HG03460 (cell line): ENCODE results near the gene LGR6.
A peak's percentile ranks its signal among the peaks of the same experiment; 100 is the strongest.

Experiments used
- ATAC-seq: cut with Tn5 transposase; IDR thresholded peaks from one replicate; pipeline ENCODE4 v1.9.1; 2021; ENCODE audit not compliant: unreplicated experiment

LGR6 gene

DNA sequence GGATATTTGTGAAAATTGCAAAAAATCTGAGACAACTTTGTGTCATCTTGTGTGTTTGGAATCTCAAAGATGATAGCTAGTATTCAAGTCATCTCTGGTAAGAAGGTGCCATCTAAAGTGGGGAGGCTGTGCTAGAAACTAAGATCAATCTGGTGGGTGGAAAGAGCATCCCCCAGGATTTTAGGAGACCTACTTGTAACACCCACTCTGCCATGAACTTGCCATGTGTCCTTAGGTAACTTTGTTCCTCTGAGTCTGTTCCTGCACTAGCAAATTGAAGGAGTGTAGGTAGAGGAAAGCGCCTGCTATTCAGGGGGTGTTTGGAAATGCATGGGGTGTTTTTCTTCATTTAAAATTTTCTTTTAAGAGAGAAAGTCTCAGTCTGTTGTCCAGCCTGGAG, 24.4 kb downstream of the LGR6 start:
- no peak for ATAC-seq

DNA sequence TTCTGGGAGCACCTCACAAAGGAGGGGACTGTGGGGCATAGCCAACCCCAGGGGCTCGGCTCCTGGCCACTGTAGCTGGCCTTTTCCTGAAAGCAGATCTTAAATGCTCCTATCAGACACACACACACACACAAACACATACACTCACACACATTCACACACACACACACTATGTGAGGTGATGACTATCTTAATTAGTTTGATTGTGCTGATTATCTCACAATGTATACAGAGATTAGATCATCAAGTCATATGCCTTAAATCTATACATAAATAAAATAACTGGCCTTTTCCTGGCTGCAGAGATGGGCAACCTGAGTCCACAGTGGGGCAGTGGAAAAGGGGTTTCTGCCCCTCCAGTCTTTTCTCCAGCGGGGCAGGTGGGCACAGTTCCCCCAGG, 27.1 kb downstream of the LGR6 start:
- no peak for ATAC-seq

DNA sequence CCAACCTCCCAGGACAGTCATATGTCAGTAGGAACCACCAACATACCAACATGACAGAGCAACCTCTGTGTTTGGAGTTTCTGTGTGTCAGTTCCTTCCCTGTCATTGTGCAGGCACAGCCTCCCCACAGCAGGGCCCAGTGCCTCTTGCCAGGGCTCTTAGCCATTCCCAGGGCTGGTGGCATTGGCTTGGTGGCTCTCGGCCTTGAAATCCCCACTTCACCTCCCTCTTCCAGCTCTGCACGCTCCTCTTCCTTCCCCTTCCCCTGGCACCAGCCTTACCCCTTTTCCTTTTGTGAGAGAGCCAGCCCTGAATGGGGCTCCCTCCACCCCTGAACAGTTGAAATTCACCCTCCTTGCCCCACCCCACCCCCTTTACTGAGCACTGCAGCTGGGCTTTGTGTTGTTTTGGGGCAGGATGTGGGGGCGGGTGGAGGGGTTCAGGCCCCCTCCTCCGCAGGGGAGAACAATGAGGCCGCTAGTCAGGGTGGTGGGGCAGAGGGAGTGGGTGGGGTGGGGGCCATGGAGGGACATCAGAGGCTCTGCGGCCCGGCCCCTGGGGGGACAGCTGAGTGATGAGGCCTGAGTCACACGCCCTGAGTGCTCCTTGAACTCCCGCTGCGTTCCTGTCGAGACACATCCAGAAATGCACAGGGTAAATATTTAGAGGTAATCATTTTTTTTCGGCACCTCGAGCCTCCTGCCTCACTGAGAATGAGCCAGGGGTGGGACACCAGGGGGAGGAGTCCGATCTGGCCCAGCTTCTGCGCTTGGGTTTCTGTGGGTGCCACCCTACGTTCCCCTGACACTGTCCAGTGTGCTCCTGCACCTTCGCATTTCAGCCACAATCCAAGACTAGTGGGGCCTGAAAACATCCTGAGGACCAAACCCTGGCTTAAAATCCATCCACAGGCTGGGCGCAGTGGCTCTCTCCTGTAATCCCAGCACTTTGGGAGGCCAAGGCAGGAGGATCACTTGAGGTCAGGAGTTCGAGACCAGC, 28.6 kb downstream of the LGR6 start:
- ATAC-seq: no peak

DNA sequence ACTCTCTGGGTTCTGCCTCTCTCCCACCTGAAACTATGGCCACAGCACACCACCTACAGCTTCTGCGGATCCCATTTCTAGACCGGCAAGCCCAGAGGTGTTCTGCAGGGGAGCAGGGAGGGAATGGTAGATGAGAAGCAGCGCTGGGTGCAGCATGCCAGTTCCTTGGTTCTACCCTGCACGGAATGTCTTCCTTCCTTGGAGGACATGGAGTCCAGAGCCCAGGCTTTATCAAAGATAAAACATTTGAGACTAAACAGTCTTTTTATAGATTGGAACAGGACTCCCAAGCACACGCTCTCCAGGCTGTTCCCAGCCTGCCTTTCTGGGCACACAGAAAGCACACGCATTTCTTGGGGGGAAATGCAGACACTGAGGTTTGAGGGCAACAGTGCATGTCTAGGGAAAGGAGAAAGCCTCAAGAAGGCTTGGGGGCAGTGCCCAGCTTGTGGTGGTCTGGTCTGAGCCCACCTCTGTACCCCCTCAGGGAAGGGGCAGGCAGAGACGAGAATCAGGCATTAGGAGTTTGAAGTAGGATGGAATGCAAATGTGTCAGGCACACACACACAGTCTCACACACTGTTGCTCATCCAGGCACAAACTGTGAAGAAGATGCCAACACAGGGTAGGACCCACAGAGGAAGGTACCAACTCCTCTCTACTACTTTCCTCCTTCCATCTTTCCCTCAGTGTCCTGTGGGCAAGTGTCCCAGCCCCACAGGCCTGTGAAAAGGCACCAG, 29.7 kb downstream of the LGR6 start:
- ATAC-seq: no peak

DNA sequence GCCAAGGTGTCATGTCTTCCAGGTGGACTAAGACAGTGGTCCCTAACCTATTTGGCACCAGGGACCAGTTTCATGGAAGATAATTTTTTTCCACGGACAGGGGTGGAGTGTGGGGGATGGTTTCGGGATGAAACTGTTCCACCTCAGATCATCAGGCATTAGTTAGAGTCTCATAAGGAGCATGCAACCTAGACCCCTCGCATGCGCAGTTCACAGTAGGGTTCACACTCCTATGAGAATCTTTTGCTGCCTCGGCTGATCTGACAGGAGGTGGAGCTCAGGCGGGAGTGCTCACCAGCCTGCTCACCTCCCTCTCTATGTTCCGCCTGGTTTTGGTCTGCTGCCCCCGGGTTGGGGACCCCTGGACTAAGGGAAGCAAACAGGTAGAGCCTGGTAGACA, 30.9 kb downstream of the LGR6 start:
- ATAC-seq: no peak

DNA sequence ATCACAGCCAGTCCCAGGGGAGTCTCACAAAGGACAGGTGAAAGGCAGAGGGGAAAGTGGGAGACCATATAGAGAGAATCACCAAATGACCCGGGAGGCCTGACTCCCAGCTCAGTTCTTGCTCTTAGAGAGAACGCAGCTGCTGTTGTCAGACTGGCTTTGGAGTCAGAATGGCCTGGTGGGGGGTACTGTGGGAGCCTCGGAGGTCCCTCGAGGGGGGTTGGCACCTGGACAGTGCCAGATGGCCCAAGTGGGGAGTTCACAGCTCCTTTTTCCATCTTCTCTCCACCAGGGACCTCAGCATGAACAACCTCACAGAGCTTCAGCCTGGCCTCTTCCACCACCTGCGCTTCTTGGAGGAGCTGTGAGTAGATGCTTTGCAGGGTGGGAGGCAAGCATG, 31.5 kb downstream of the LGR6 start:
- no peak for ATAC-seq

DNA sequence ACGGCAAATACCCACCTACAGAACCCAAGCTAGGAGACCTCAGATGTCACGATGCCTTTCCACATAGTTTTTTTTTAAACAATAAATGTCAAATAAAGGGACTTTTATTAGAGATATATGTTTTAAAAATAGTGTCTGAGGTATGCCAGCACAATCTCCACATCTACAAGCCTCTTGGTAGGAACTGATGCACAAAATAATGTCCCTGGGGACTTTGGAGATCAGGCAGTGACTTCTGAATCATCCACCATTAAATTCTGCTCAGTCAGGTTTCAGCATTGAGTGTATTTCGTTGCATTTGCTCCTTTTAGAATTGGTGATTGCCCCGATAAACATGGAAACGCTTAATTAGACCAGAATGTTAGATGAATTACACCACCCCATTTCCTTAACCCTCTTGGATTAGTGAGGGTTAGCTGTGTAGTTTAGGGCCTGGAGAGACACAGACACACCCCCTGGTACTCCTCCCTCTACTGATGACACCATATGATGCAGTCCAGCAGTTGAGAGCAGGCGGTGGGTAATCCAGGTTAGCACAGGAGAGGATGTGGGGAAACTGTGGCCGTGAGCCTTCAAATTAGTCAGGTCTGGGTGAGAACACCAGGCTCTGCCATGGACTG, 33.6 kb downstream of the LGR6 start:
- no peak for ATAC-seq

DNA sequence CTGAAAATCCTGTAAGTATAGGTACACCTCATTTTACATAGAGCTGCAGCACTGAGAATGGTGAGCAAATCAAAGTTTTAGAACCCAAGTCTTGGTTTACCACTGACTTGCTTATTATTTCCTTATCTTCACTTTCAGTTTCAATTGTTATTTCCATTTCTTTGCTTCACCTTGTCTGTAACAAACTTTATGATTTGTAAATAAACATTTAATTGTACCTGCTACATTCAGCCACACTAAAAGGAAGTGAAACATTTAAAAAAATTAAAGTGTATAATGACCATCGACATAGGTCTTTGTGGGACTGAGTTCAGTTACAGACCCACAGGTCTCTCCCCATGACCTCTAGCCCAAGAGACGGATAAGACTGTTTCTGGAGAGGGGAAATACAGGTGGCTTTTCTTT, 34.4 kb downstream of the LGR6 start:
- no peak for ATAC-seq

DNA sequence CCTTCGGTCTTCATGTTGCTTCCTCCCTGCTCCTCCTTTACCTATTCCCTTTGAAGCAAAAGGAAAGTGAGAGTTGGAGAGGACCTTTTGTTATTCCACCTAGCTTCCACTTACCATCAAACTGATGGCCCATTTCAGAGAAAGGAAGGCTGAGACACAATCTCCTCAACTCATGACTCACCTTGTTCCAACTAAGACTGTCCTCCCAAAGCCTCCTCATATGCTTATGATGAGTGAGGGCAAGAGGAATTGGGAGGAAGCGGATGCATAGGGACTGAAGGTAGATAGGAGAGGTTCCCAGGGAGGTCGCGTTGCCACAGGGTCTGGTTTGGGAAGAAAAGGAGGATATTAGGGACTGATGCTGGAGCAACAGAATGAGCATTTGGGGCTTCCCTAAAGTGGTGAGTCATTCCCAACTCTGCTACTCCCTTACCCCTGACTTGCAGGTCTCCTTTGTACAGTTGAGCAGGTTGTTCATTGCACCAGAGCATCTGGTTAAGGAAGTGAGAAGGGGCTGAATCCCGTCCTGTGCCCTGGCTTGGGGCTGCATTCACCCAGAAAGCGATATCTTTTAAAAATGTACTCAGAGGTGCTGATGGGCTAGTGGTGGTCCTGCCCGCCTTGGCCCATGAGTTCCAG, 35.0 kb downstream of the LGR6 start:
- ATAC-seq: no peak

DNA sequence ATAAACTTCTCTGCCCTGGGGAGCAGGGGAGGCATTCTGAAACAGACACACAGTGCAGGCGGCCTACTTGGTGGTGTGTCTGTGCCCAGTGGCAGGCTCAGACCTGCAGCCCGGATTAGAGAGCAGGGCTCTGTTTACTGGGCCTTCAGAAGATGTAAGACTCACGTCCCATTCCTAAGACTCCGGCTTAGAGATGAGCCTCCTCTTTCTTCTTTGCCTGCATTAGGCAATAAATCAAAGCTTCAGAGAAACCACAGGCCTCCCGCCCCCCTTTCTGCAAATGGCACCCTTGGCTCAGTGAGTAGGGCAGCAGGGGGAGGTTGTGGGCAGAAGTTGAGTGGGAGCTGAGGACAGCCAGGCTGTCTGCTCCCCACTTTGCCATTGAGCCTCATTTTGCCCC, 35.8 kb downstream of the LGR6 start:
- no peak for ATAC-seq

DNA sequence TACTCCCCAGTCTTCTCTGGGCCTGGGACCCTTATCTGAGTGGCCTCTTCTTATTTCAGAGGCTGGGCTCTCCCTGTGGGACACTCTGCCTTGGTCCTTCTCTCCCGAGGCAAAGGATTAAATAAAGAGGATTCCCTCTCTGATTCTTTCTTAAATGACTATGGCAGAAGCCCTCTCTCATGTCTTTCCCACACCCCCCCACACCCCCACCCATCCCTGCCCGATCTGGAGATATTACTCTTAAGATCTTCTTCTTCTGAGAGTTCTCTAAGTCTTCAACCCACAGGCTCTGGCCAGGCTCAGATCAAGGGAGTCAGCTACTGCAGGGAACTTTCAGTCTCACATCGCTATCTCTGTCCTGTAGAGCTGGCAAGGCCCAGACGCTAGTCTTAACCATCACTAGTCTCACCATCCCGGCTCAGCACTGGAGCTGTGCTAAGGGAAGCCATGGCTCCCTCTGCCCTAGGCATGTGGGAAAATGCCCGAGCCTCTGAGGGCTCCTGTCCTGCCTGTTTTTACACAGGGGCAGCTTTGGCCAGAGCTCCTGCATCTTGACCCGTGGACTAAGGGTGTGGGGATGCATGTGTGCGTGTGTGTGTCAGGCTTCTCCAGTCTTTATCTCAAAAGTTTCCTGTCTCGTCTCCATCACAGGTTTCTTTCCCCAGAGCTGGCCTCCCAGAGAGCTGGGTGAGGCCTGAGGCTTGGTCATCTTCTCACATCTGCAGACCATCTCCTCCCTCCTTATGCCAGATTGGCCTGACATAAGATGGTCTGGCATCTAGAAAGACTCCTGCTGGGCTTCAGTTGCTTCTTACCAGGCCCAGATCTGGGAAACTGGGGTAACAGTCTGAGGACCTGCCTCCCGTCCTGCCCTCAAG, 36.7 kb downstream of the LGR6 start:
- no peak for ATAC-seq

DNA sequence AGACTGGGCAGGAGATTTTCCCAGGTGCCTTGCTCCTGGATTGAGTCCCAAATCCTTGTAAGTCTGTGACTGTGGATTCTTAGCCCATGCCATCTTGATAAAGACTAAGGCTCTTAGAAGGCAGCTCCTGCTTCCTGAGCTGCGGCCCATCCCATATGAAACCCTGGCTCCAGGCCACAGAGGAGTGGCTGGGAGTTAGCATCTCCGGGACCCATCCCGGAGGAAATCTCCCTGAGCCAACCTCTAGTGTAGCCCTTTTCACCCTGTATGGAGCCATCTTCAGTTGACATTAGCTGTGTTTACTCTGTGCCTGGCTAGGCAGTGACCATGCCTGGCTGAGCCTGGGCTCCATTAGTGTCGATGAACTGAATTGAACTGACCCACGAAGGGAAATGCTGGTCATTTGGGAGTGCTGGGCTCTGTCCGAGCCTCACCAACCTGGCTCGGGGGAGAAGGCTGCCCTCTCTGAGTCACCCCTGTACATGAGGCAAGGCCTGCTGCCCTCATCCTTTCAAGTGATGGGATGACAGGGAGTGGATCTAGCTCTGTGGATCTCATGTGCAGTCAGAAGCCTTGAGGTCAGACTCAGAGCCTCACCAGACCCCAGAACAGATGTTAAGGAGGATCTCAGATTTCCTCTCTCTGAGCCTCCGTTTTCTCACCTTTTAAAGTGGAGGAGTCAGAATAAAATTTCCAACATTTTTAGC, 37.5 kb downstream of the LGR6 start:
- ATAC-seq: no peak

DNA sequence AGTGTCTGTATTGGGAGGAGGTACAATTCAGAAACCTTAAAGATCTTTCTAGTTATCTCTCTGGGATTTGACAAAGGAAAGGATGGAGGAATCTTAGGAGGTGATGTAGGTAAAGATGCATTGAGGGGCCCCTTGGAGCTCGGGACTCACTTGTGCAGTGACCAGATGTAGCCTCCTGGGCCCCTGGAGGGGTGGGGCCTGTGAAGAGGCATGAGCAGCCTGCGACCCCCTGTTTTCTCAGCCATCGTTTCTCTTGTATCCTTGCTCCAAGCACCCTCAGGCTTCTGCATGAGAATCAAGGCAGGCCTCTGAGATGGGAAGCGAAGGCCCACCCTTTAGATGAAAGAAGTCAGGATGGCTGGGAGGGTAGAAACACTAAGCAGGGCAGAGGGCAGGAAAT, 39.6 kb downstream of the LGR6 start:
- no peak for ATAC-seq

DNA sequence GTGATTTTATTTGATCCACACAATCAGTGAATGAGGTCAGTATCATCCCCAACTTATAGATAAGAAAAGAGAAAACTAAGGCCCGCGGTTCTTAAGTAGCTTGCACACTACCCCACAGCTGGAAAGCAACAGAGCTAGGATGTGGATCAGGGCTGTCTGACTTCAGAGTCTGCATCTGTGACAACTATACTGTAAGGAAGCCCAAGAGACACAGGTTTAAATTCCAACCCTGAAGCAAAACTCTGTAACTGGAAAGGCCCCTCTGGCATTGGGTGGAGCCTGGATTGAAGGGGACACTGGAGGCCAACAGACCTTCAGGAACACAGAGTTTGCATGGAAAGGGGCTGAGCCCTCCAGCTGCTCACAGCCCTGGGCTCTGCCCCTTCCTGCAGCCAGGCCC, 40.2 kb downstream of the LGR6 start:
- ATAC-seq: no peak

DNA sequence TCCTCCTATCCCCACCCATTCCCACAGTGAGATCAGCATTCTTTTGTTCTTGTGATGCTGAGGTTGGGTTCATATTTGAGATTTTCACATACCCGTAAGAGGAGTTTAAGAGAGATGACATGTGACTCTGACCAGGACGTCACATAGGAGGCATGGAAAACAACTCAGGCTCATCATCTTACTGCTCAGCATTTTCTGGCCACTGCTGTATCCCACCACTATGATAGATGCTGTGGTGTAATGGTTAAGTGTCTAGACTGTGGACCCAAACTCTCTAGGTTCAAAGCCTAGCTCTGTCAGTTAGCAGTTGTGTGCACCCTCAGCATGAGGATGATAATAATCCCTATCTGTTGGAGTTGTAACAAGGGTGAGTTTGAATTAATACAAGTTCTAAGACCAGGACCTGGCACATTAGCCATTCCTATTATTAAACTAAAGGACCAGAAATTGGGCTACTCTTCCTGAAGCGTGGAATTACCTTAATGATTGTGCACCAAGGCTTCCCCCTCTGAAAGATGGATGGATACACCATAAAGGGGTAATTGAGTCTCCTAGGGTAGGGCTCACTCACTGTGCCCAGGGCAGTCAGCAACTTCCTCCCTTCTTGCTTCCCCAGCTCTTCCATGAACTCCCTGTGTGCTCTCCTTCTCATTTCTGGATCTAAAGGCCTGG, 40.9 kb downstream of the LGR6 start:
- ATAC-seq: no peak

DNA sequence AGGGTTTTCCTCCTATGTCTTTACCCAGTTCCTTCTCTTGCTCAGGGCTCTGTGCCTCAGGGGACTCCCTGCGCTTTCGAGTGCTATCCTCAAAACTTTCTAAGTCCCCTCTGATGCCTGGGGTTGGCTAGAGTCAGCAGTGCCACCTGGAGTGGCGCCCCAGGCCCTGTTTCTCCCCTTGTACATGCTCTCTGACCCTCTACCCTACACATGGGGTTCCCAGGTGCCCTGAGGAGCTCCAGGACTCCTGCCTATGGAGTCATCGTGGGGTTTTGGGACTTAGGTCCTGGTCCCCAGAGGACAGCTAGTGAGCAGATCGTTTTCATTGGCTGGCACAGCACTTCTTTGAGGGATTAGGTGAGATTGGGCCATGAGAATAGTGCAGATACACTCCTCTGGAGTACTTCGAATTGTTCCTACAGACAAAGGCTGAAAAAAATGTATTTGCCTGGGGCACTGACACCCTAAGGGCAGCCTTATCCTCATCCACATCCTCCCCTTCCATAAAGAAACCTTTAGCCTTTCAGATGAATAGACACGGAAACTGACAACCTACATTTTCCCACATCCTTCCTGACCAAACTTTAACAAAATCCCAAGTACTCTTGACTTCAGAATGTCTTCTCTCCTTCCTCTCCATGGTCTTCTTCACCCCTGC, 41.5 kb downstream of the LGR6 start:
- ATAC-seq: no peak

DNA sequence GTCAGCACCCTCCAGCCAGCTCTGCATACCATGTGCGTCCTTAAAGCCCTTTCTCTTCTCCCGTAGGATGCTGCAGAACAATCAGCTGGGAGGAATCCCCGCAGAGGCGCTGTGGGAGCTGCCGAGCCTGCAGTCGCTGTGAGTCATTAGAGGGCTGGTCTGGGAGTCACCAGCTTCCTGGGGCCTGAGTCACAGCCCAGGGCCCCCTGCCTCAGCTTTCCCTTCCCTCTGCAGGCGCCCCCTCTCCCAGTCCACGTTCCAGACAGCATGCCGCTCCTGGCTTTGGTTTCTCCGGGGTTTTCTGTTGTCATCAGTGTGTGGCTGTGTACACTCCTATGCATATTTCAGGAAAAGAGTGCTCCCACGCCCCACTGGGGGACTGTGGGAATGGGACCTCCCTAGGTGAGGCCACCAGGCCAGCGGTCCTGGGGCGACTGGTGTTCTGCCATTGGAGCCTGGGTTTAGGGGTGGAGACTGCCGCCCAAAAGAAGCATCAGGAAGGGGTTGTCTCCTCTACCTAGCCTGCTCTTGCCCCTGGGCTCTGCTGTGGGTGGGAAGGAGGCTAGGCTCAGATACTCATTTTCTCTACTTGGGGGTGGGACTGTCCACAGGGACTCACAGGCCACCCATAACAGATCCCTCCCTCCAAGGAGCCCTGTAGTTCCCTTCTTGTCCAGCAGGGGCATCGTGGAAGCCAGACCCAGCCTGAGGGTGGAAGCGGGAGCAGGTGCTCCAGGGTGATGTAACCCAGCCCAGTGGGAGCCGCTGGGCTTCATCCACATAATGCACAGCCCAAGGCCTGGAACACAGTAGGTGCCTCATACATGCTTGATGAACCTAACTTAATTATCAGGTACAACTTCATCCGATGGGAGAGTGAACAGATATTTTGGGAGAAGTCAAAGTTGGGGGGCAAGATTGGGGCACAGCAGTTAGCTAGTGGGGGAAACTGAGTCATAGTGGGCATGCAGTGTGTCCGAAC, 42.5 kb downstream of the LGR6 start:
- ATAC-seq: peak; percentile 54
